Renal cortical epithelial cell (primary cell): ENCODE data around the gene PMM2. TPM values are rescaled to one million over a fixed set of nuclear protein-coding genes. Genes with fewer than 3 reads are reported as not detected.
"Not testable (repeated sequence)": the region's sequence is repeated elsewhere in the genome, so short reads cannot be mapped to it uniquely, and the experiment has no call there.

Experiments used
- DNase-seq: peaks from one replicate; pipeline ENCODE4 v3.0.0-alpha.2; 2011; ENCODE audit warnings: low read depth
- total RNA-seq: library from RNA; depleted of rRNA; stranded (reverse); fragments of >200 nt; gene quantifications from 2 replicates; pipeline ENCODE4 v1.2.3, GENCODE V29; 2014

The PMM2 gene
- total RNA-seq, result 23.6 and 41.1 TPM in 2 replicates

DNA sequence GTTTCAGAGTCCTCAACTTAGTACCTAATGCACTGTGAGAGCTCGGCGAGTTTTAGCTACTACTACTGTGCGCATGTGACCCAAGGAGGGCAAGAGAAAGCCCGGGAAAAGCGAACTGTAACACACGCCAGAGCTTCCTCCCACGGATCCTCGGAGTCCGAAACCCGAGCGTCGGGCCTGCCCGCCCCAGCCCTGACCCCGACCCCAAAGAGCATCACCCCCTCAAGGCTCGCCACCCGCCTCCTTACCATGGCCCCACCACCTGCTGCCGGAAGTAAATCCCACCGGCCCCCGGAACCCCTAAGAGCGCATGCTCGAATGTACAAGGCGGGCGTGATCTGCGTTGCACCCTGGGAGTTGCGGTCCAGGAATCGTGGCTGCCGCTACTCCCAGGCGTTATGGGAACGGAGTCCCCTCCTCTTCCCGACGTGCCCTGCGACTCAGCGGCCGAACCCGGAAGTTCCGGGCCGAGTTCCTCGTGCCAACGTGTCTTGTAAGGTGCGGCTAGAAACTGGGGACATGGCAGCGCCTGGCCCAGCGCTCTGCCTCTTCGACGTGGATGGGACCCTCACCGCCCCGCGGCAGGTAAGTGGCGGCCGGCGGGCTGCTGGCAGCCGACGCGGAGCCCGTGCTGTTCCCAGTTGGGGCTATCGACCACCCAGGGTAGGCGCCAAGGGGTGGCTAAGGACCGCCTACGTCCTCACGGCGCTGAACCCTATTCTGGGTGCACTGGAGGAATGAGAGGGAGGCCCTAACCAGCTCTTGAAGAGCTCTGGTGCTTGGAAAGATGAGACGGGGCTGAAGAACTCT, at the start of gene PMM2, which contains the start of gene TMEM186:
TSS of gene PMM2 (plus strand) at position 476 of the 810 bp plus-strand sequence. CDS start at position 520, 44 bp downstream.
TSS of gene TMEM186 (minus strand) at position 276 of the 810 bp plus-strand sequence. CDS start at position 251, 25 bp downstream.
- peak; percentile 94 for DNase-seq

DNA sequence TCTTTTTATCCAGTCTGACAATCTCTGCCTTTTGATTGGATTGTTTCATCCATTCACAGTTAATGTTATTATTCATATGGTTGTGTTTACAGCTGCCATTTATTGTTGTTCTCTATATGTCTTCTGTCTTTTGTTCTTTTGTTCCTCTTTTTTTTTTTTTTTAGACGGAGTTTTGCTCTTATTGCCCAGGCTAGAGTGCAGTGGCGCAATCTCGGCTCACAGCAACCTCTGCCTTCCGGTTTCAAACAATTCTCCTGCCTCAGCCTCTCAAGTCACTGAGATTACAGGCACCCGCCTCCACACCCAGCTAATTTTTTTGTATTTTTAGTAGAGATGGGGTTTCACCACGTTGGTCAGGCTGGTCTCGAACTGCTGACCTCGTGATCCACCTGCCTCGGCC, 48.7 kb upstream of the PMM2 start:
- DNase-seq, result not testable (repeated sequence)

DNA sequence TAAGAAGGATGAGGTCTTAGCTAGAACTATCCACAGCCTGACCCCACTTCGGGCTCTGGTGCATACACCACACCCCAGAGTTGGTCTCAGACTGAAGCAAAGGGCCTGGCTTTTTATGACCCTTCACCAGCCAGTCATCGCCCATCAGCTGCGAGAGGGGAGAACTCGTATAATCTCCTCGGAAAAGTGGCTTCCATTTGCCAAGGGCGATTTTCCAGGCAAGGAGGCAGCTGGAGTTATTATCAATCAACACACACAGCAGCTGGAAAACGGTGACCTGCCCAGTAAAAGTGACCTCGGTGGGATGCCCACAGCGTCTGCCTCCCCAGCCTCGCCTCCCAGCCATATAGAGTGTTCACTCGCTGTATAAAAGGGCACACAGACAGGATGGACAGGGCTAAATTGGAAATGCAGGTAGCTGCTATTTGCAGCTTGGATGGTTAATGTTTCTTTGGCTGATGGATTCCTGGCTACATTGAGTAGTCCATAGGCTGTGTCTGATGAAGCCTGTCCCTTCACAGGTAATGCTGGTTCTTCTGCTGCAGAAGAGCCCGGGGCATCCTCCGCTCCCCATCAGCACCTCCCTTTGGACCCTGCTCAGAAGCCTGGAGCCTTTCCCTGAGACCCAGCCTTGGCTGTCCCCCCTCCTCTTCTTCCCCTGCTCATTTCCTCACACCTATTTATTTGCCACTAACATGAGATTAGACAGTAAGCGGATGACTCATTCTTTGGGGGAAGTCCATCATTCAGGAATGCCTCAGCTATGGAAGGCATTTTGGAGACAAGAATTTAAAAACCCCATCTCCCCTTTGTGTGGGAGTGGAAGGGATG, 45.9 kb upstream of the PMM2 start:
- DNase-seq, result peak; percentile 90

DNA sequence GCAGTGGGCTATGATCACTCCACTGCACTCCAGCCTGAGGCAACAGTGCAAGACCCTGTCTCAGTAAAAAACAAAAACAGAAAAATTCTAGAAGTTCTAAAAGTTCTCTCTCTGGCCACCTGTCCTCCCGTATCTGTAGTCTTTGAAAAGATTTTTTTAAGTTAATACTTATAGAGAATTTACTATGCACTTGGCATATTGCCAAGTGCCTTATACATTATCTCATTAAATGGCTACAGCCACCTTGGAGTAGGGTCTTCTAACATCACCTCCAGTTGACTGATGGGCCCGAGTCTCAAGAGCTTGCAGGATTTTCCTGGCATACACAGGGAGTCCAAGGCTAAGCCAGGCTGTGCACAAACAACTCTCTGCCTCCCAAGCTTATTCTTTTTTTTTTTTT, 44.9 kb upstream of the PMM2 start:
- DNase-seq, result no peak

DNA sequence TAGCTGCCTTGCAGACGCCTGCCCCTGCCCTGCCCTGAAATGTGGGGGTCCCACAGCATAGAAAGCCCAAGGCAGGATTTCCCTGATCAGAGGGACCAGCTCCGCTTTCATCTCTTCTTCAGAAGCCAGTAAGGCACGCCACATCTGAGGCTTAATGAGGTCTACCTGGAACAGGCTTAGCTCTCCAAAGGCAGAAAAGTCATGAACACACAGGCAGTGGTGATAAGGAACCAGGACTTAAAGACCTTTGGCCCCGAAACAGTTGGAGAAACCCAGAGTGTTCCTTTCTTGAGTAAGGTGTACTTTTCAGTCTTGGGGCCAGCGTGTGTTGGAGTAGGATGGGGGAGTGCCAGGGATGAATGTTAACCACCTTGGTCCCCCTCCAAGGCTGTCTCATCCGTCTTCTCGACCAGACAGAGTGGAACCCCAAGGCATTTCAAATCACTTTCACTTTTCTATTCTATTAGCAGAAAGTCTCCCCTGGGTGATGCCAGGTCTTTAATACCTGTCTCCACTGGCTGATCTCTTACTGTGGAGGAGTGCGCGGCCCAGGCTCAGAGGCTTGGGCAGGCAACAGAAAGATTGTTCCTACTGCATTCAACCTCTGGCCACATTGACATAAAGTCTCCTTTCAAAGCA, 44.1 kb upstream of the PMM2 start:
- DNase-seq, result no peak

DNA sequence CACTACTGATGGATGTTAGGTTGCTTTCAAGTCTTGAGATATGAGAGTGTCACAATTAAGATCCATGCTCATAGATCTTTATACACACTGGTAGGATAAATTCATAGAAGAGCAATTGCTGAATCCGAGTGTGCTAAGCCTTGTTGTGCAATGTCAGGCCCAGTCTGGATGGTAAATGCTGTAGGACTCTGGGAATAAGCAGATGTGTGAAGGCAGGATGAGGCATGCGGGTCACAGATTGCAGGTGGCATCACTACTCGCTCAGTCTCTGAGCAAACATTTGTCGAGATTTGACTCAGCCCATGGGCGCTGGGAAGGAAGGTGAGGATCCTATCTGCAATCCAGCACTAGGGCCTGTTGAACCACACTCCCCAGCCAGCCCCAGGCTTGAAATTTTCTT, 40.9 kb upstream of the PMM2 start:
- DNase-seq, result no peak

DNA sequence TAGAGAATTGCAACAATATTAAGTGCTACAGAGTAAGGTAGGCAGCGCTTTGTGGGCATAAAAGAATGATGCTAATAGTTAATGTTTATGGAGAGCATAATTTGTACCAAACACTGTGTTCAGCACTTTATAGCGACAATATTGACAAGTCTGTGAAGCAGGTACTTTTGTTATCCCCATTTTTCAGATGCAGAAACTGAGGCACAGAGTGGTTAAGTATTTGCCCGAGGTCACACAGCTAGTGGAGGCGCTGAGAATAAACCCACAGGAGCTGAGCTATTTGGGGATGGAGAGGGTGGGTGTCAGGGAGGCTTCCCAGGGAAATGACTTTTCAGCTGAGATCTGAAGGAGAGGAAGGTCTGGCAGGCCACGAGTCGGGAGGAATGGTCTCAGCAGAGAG, 39.6 kb upstream of the PMM2 start:
- no peak for DNase-seq

DNA sequence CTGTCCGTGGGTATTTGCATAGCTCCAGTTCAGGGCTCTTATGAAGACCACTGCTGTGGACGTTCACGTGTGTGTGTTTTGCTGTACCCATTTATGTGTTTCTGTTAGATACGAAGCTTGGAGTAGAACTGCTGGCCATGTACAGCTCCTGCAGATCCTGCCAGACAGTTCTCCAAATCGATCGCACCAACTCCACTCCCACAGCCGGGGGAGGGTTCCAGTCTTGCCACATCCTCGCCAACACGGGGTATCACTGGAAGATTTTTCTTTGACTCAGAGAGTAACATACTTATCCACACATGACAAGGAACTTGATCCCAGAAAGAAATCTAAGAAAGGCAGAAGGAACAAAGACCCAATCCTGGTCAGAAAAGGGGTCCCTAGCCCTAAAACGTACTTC, 37.6 kb upstream of the PMM2 start:
- DNase-seq, result no peak

DNA sequence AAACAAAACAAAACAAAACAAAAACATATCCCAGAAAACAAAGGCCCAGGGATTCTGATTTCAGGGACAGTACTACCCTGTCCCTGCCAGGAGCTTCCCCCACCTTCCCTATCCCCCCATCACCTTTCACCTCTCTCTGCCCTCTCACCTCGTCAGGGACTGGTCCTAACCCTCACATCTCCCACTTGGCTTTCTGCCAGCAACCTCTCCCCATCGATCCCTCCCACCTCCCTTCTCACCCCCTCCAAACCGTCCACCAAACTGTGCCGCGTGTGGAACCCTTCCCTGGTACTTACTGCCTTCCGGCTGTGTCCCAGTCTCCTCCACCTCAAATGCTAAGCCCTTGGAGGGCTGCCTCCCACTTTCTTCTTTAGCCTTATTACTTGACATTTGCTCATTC, 36.6 kb upstream of the PMM2 start:
- no peak for DNase-seq

DNA sequence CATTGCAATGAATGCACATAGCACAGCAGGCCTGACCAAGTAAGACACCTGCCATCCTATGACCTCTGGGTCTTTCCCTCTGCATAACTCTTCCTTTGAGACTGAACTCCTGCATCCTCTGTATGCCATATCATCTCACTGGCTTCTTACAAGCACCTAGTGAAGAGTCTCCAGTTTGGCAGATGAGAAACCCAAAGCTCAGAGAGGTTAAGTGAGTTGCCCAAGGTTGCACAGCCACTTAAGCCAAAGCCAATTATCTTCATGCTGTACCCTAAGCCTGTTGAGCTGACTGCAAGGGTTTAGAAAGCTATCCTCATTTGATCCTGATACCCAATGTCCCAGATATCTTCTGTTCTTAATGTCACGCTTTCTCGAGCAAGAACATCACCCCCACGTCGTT, 35.4 kb upstream of the PMM2 start:
- no peak for DNase-seq

DNA sequence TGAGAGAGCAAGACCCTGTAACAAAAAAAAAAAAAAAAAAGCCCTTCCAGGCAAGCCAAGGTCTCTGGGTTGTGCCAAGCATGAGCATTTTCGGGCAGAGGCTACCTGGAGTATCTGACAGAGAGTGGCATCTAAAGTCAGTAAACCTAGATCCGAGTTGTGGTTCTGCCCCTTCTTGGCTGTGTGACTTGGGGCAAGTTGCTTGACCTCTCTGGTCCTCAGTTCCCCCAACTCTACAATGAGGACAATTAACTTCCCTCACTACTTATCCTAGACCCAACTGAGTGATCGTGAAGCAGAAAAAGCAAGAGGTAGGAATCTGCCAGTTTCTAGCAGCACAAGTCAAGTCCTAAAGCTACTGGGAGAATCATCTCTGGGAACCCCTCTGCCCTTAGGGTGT, 34.6 kb upstream of the PMM2 start:
- DNase-seq, result no peak

DNA sequence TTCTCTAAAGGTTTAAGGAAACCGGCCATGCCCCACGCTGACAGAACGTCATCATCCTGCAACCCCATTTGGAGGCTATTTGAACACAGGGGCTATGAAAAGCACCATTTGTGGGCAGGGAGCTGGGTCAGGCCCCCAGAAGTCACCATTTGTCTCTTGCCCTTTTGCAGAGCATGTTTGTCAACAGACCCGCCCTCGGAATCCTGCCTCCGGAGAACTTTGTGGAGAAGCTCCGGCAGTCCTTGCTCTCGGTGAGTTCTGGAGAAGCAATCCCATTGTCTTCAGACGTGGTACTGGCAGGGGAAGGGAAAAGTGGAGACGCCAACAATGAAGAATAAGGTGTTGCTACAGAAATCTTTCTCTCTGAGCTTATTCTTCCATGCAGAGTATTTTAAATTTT, 33.7 kb upstream of the PMM2 start:
- no peak for DNase-seq

DNA sequence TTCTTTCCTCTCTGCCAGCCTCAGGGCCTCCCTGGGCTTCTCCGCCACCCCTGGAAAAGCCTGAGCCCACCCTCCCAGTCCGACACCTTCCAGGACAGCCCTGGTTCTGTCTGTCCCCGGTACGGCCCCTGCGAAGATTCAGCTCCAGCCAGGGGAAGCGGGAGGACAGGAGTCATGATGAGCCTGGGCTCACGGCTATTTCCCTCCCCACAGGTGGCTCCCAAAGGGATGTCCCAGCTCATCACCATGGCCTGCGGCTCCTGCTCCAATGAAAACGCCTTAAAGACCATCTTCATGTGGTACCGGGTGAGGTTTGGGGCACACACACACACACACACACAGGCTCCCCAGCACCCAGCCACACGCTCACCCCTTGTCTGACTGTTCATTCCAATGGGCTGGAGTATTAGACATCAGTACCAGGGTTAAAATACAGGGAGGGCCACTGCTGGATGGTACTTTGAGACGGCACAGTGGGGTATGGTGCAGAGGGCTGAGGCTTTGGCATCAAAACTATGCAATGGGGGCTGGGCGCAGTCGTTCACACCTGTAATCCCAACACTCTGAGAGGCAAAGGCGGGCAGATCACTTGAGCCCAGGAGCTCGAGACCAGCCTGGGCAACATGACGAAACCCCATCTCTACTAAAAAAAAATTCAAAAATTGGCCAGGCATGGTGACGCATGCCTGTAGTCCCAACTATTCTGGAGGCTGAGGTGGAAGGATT, 33.0 kb upstream of the PMM2 start:
- no peak for DNase-seq

DNA sequence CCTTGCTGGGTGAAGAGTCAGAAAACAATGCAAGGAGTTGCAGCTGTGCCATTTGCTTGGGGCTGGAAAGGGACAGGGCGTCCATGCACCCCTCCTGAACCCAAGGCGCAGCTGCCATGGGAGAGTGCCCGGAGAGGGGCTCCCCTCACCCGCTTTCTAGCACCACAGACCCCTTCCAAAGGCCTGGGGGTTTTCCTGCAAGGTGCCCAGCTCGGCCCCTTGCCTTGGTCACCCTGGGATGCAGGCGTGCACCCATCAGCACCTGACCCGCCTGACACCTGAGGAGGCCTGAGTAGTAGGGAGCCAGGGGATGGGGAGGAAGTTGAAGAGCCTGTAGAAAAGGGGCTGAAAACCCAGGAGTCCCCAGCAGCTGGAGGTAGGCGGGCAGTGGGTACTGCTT, 30.5 kb upstream of the PMM2 start:
- DNase-seq, result no peak

DNA sequence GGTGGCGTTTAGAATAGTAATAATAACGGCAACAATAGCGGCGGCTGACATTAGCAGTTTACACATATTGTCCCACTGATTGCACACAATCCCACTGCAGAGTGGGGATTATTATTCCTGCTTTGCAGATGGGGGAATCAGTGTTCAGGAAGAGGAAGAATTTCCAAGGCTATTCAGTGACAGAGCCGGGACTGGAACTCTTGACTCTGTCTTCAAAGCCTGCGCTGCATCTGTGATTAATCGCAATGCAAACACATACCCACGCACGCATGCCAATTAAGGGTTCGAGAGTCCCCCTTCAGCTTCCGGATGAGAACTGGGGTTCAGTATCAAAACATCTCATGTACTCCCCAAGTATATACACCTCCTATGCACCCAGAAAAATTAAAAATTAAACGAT, 29.4 kb upstream of the PMM2 start:
- no peak for DNase-seq

DNA sequence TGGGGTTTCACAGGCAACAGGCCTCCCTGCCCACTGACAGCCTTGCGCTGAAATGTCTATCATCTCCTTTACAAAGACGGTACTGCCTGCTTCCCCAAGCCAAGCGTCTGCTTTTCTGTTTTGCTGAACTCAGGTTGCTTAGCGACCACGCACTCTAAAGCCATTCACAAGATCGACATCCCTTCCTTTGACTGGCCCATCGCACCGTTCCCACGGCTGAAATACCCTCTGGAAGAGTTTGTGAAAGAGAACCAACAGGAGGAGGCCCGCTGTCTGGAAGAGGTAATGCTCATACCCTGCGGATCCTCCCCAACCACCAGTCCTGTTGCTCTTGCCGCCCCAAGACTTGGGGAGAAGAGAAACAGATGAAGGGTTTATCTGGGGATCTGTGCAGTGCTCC, 28.9 kb upstream of the PMM2 start:
- DNase-seq, result no peak

DNA sequence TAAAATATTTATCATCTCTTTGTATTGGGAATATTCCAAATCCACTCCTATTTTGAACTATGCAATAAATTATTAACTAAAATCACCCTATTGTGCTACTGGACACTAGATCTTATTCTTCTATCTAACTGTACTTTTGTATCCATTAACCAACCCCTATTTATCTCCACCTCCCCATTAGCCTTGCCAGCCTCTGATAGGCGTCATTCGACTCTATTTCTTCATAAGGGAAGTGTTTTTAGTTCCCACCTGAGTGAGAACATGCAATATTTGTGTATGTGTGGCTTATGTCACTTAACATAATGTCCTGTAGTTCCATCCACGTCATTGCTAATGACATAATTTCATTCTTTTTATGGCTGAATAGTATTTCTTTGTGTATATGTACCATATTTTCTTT, 24.1 kb upstream of the PMM2 start:
- no peak for DNase-seq

DNA sequence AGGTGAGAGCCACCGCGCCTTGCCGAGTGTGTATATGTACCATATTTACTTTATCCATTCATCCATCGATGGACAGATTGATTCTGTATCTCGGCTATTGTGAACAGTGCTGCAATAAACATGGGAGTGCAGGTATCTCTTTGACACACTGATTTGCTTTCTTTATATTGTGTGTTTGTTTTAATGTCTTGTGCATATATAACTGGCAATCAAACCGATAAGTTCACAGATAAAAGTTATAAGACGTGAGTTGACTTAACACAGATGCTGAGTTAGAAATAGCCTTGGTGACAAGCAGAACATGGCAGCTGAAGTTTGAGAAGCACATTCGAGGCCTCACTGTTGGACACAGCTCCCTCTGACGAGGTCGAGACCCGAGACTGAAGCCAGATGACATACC, 23.4 kb upstream of the PMM2 start:
- DNase-seq, result no peak

DNA sequence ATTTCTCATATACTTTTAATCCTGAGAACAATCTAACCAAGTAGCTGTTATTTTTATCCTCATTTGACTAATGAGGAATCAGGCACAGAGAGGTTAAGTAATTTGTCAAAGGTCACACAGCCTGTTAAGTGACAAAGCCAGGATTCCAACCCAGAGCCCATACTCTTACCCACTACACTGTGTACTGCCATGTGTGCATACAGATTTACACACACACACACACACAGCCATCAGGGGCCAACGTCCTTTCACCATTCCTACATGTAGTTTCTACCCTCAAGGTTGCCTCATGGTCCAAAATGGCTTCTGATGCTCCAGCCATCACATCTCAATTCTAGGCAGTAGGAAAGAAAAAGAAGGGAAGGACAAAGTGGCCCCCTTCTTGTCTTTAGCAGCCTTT, 22.3 kb upstream of the PMM2 start:
- DNase-seq, result no peak

DNA sequence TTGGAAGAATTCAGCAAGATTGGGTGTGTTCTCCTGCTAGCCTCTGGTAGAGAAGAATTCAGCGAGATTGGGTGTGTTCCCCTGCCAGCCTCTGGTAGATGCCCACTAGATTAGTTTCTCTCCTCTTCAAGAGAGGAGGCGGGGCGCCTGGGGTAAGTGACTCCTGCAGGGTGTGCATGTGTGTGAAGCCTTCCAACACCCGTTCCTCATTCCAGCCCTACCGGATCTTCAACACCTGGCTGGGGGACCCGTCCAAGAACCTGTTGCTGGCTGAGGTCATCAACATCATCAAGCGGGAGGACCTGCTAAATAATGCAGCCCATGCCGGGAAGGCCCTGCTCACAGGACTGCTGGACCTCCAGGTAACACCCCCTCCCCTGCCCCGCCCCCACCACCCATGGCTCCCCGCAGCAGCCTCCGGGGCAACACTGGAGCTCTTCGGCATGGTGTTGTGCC, 21.5 kb upstream of the PMM2 start:
- peak; percentile 6 for DNase-seq

DNA sequence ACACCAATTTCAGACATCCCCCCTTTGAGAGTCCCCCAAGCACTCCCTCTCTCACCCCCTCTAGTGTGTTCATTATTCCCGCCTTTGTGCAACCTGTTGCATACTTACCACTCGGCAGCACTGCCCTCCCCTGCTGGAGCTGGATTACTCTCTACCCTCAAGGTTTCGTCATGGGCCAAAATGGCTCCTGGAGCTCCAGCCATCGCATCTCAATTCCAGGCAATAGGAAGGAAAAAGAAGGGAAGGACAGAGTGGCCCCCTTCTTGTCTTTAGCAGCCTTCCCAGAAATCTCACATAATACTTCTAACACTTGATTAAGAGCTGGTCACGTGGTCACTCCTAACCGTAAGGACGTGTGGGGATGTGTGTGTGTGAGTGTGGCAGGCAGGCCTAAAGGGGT, 20.4 kb upstream of the PMM2 start:
- DNase-seq, result no peak

DNA sequence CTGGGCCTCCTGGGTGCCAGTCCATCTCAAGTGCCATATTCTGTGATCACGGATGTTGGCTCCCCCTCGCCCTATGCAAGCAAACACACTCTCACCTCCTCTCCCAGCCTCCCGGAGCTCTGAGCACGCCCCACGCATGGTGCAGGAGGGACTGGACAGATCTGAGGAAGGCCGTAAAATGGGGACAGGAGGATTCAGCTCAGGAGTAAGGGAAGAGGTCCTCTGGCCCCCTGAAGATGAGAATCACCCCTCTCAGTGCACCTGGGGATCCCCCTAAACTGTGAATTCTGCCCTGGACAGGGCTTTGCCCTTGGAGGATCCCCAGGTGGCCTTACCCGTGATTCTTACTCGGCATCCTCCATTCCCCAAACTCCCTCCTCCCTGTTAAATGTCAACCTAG, 15.8 kb upstream of the PMM2 start:
- DNase-seq, result no peak
